ENCODE results near the gene NRXN3.
A peak's percentile ranks its signal among the peaks of the same experiment; 100 is the strongest.

Gene NRXN3

GRCh38 chr14:79465651-79466050, 1295.5 kb downstream of the NRXN3 start:
- DNase-seq (ENCODE audit: low read depth, low spot score) = no peak

GRCh38 chr14:79466938-79467527, 1296.9 kb downstream of the NRXN3 start:
- DNase-seq (ENCODE audit: low read depth, low spot score) = no peak

- no peak for DNase-seq (ENCODE audit: low read depth, low spot score)
Measured at GRCh38 chr14:79467835-79468234, 1297.7 kb downstream of the NRXN3 start.

DNA sequence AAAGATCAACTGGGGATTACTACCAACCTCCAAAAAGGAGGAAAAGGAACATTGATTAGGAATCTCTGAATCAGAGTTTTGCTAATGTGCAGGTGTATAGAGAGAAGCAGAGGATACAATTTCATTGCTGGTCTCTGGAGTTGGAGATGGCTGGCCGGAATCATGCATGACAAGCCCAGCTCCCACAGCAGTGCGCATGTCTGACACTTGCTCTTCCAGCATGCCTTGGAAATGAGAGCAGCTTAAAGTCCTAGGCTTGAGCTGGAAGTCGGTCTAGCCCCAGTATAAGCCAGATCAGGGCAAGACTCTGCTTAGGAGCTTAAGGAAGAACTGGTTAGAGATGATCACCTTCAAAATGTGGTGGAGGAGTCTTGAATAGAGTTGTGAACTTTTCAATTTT, 1298.3 kb downstream of the NRXN3 start:
- DNase-seq (ENCODE audit: low read depth, low spot score) = no peak

- DNase-seq (ENCODE audit: low read depth, low spot score) = no peak
Measured at GRCh38 chr14:79473651-79474050, 1303.5 kb downstream of the NRXN3 start.

GRCh38 chr14:79475887-79476532, 1305.8 kb downstream of the NRXN3 start:
- no peak for DNase-seq (ENCODE audit: low read depth, low spot score)

- no peak for DNase-seq (ENCODE audit: low read depth, low spot score)
Measured at GRCh38 chr14:79476552-79476951, 1306.4 kb downstream of the NRXN3 start.

DNA sequence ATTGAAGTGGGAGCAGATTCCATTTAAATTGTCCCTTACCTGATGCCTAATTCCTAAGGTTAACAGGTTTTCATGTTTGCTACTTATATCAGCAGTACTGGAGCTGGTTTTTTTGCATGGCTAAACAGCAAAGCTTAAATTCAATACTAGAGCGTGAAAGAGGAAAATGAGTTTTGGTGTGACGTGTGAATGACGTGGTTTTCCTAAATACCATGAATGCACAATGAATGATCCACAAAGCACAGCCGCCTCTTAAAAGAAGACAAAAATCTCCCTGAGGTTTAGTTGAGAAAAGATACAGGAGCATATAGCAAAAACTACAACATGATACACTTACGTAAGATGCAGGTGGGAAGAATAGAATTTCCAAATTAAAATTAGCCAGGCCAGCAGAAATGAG, 1310.0 kb downstream of the NRXN3 start:
- DNase-seq (ENCODE audit: low read depth, low spot score) = no peak

DNA sequence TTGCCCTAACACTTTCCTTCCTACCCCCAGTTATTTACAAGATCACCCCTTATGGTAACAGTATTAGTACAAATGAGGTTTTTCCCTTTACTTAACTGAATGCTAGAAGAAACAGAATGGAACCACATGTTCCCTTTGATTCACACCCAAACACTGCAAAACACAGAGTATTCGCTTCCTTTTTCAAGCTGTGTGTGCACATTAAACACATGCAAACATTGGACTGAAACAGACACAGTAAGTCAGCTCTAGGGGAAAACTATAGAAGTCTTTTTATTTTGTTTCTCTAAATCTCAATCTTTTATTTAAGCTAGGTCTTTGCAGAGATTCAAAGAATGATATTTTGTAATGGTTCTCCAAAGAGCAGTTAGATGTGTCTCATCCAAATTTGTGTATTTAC, 1312.7 kb downstream of the NRXN3 start:
- no peak for DNase-seq (ENCODE audit: low read depth, low spot score)

DNA sequence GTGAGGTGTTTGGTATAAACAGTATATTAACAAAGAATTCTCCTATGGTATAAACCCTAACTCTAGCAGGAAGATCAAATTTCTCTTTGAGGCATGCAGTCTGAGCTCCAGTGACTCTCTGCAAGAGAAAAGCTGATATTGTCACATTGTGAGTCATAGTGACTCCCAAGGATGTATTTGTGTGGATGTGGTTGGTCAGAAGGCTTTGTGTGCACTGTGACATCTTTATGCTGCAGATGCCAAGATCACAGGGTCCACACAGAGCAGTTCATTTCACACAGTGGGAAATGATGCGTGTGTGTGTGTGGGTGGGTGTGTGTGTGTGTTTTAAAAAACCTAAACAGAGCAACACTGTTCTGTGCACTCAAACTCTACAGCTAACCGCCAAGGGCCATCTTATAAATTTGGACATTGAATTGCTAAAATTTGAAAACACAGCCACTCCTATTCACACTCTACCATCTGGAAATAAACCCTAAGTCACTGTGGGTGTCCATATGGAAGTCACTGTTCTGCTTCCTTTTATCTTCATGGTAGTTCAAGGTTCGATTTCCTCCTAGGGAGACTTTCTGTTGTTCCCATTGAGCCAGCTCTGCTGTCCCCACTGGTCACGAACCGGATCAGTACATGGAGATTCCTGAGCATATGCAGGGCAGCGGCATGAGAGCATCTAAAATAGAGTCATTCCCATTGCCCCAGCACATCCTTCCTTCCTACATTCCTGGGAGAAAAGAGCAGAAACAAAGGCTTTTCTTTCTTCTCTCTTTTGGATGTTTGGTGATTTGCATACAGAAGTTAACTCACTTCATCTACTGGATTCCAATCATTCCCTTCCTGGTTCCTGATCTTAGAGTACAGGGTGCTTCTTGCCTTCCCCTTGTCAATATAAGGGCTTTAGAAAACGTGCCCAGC, 1313.6 kb downstream of the NRXN3 start:
- peak; percentile 23 for DNase-seq (ENCODE audit: low read depth, low spot score)

- no peak for DNase-seq (ENCODE audit: low read depth, low spot score)
Measured at GRCh38 chr14:79487632-79488031, 1317.5 kb downstream of the NRXN3 start.

- DNase-seq (ENCODE audit: low read depth, low spot score) = no peak
Measured at GRCh38 chr14:79491161-79491560, 1321.0 kb downstream of the NRXN3 start.

GRCh38 chr14:79493081-79493645, 1323.0 kb downstream of the NRXN3 start:
- no peak for DNase-seq (ENCODE audit: low read depth, low spot score)

- no peak for DNase-seq (ENCODE audit: low read depth, low spot score)
Measured at GRCh38 chr14:79496701-79497100, 1326.5 kb downstream of the NRXN3 start.

GRCh38 chr14:79500489-79500888, 1330.3 kb downstream of the NRXN3 start:
- no peak for DNase-seq (ENCODE audit: low read depth, low spot score)

DNA sequence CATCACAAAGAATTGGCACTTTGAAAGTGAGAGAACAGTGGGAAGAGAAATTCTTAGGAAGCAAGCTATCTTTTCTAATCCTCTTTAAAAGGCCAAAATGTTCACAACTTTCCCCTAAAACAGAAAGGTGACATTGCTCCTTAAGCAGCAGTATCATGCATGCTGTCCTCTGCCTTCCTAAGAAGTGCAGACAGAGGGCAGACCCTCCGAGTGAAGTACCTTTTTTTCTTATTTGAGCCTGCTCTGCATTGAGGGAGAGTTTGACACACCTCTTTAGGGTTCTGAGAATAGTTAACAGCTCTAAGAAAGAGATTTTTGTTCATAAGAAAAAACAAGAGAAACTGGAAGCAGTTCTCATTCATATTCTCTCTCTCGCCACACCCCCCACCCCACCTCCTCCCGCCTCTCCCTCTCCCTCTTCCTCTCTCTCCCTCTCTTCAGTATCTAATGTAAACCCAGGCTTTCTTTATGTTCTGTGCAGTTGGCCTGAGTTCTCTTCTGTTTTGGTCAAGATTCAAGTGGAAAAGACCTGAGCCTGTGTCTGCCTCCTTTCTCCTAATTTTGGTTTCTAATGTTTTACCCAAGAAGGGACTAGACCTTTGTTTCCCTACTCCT, 1332.1 kb downstream of the NRXN3 start:
- no peak for DNase-seq (ENCODE audit: low read depth, low spot score)

- no peak for DNase-seq (ENCODE audit: low read depth, low spot score)
Measured at GRCh38 chr14:79502751-79503148, 1332.6 kb downstream of the NRXN3 start.

DNA sequence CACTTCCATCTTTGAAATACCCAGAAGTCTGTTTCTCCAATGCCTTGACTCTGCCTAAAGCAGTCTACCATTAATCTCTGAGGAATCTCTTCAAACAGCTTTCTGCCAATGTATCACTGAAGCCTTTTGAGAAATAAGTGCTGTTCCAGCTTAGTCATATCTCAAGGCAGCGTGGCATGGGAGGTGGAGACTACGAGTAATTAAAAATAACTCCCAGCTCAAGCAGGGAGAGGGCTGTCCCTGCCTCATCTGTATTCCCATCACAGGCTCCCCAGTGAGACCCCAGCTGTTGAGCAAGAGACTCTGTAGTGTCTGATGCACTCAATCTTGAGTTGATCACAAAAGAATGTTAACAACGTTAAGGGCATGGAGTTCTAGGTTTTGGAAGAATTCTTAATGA, 1340.5 kb downstream of the NRXN3 start:
- DNase-seq (ENCODE audit: low read depth, low spot score) = no peak

DNA sequence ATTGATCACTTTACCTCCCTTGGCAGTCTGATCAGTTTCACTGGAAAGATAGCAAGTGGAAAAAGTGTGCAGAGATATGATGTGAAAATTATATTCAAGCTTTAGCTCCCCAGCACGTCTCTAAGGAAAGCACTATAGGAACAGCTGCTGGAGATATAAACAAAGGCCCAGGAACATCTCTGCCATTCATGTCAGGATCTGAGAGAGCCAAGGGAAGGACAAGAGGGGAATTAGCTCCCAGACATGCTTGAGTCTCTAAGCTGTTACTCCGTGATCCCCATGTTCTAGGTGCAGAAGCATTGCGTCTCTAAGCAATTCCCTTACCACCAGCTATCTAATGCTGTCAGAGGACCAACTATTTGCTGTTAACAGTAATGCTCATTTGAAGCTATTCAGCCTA, 1341.0 kb downstream of the NRXN3 start:
- no peak for DNase-seq (ENCODE audit: low read depth, low spot score)

DNA sequence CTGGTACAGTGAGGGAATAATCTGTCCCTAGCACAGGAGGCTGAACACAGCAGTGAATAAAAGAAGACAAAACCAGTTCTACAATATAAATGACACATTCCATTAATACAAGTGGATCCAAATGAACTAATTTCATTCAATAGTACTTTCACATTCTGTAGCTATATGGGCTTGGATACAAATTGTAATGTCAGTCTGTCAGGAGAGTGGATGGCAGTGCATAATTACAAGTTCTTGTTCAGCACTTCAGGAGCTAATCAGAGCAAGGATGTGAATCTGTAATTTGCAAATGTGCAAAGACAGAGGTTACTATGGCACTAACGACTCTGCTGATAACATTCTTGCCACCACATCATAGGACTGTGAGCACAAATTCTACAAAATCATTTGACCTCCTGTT, 1343.3 kb downstream of the NRXN3 start:
- DNase-seq (ENCODE audit: low read depth, low spot score) = no peak

DNA sequence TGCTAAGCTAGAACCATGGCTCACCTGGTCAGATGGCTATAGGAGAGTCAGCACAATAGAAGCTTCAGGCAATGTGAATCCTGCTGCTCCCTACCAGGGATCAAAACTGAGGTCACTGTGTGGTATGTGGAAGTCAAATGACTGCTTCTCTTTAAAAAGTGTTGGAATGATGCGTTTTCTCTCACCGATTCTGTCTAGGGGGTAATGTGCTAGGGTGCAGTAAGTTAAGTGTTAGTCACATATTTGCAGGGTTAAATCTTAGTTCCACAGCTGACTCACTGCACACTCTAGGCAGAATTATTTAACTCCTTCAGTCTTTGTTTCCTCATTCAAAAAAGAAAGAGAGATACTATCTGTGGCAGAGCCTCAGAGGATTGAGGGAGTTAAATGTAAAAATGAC, 1344.5 kb downstream of the NRXN3 start:
- peak; percentile 16 for DNase-seq (ENCODE audit: low read depth, low spot score)

GRCh38 chr14:79515158-79515557, 1345.0 kb downstream of the NRXN3 start:
- DNase-seq (ENCODE audit: low read depth, low spot score) = peak; percentile 12

All from ELF-1 (cell line).